ENCODE measurements around the gene CARNS1.

DNA sequence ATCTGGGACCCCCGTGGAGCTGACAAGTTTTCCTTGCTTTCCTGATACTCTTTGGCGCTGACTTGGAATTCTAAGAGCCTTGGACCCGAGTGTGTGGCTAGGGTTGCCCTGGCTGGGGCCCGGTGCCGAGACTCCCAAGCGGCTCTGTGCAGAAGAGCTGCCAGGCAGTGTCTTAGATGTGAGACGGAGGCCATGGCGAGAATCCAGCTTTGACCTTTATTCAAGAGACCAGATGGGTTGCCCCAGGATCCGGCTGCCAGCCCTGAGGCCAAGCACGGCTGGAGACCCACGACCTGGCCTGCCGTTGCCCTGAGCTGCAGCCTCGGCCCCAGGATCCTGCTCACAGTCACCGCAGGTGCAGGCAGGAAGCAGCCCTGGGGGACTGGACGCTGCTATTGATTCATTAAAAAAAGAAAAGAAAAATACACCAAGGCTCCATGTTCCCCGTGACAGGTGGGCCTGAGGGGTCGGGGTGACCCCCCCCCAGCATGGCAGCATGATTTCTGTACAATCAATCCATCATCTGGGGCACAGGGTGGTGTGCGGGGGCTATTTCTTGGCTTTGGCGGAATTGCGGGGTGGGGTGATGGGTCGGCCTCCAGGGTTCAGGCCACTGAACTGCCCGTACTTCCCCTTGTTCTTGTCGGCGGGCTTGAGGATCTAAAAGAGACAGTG, 17.4 kb upstream of the CARNS1 start:
- TF ChIP-seq, protein P1, sequence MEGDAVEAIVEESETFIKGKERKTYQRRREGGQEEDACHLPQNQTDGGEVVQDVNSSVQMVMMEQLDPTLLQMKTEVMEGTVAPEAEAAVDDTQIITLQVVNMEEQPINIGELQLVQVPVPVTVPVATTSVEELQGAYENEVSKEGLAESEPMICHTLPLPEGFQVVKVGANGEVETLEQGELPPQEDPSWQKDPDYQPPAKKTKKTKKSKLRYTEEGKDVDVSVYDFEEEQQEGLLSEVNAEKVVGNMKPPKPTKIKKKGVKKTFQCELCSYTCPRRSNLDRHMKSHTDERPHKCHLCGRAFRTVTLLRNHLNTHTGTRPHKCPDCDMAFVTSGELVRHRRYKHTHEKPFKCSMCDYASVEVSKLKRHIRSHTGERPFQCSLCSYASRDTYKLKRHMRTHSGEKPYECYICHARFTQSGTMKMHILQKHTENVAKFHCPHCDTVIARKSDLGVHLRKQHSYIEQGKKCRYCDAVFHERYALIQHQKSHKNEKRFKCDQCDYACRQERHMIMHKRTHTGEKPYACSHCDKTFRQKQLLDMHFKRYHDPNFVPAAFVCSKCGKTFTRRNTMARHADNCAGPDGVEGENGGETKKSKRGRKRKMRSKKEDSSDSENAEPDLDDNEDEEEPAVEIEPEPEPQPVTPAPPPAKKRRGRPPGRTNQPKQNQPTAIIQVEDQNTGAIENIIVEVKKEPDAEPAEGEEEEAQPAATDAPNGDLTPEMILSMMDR (optimal IDR thresholded peaks at IDR 0.05 in 1 of 3, IDR thresholded peaks at IDR 0.05 in 1 of 3, conservative IDR thresholded peaks at IDR 0.05 in 1 of 3; ENCODE audit: extremely low read depth in 1 of 3, insufficient read depth in 2 of 3, low read length in 3 of 3) = no peak
- TF ChIP-seq EZH2 (IDR thresholded peaks at IDR 0.05; ENCODE audit: low read length) = no peak

All from keratinocyte (primary cell).